ENCODE results near the gene CHST14.

Gene CHST14

DNA sequence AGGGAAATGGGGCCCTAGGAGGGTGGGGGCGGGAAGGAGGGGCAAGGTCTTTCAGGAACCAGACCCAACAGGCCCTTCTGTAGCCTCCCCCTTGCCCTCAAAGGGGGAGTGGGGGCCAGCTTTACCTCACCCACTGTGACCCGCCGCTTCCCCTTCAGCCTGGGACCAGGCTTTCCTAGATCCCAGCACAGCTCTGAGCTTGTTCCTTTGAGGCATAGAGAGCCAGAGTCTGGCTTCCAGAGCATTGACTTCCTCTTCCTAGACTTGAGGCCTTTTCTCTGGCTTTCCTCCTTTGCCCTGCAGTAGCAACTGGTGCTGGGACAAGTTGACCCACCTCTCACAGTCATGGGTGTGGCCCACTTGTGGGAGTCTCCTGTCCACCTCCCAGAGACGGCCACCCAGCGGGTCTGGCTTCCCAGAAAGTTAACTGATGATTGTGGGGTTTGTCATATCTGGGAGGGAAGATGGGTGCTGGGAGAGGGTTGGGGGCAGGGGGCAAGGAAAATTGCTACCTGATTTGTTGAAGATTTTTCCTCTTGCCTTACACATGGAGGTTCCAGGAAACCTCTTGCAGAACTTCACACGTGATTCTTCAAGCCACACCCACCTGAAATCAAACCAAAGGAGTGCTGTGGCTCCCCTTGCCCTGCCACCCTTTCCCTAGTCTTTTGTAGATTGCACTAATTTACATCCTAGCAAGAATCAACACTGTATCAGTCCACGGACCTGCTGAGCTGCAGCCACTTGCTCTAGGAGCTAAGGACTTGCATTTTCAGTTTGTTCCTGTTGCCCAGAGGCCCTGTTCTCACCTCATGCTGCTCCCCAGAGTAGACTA, 4.1 kb upstream of the CHST14 start:
- Histone ChIP-seq H3K36me3 (replicated peaks; ENCODE audit: insufficient read depth, low read length) (no peaks in the 10 kb centered on the region; the same call in 1 of the 2 replicates), H3K4me2 (ENCODE audit: low read depth, low read length) (no peak overlapping the region)

GRCh38 chr15:40467261-40467615, 3.5 kb upstream of the CHST14 start:
- Histone ChIP-seq H3K27me3 (replicated peaks; ENCODE audit: insufficient read depth, low read length) (no peaks in the 10 kb centered on the region), H3K4me3 (ENCODE audit: low read length) (no peak overlapping the region), H3K9me2 (replicated peaks; ENCODE audit: insufficient read depth, low read length) (no peaks in the 10 kb centered on the region), H4K20me1 (ENCODE audit: insufficient read depth, low read length) (no peaks in the 10 kb centered on the region), H3K4me1 (ENCODE audit: low read length) (peaks cover 15% of the 10 kb centered on the region), H3K79me2 (ENCODE audit: low read length) (0 out of 2 replicates have a peak, but pooled peaks cover 4% of the 10 kb centered on the region), H3K9me3 (replicated peaks; ENCODE audit: insufficient read depth, low read length) (no peaks in the 10 kb centered on the region), H3F3A (ENCODE audit: insufficient read depth, low read length) (peaks cover 6% of the 10 kb centered on the region), H3K4me2 (ENCODE audit: low read depth, low read length) (no peak overlapping the region), H3K36me3 (replicated peaks; ENCODE audit: insufficient read depth, low read length) (no peaks in the 10 kb centered on the region; the same call in 1 of the 2 replicates), H3K27ac (ENCODE audit: low read length) (no peak overlapping the region), H2AFZ (ENCODE audit: low read length) (no peak overlapping the region), H3K9ac (ENCODE audit: low read length) (no peak overlapping the region)
- DNase-seq: no peak
- TF ChIP-seq, protein P1, sequence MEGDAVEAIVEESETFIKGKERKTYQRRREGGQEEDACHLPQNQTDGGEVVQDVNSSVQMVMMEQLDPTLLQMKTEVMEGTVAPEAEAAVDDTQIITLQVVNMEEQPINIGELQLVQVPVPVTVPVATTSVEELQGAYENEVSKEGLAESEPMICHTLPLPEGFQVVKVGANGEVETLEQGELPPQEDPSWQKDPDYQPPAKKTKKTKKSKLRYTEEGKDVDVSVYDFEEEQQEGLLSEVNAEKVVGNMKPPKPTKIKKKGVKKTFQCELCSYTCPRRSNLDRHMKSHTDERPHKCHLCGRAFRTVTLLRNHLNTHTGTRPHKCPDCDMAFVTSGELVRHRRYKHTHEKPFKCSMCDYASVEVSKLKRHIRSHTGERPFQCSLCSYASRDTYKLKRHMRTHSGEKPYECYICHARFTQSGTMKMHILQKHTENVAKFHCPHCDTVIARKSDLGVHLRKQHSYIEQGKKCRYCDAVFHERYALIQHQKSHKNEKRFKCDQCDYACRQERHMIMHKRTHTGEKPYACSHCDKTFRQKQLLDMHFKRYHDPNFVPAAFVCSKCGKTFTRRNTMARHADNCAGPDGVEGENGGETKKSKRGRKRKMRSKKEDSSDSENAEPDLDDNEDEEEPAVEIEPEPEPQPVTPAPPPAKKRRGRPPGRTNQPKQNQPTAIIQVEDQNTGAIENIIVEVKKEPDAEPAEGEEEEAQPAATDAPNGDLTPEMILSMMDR (IDR thresholded peaks at IDR 0.05; ENCODE audit: low read length): no peak
- TF ChIP-seq EZH2 (optimal IDR thresholded peaks at IDR 0.05; ENCODE audit: low read depth, low read length) (no peak), EZH2phosphoT487 (IDR thresholded peaks at IDR 0.05; ENCODE audit: low read length) (no peak)

More for the DNA sequence above, 4.1 kb upstream of the CHST14 start:
- Histone ChIP-seq H3F3A (ENCODE audit: insufficient read depth, low read length) (peaks cover 6% of the 10 kb centered on the region), H3K79me2 (ENCODE audit: low read length) (no peaks in the 10 kb centered on the region), H2AFZ (ENCODE audit: low read length) (no peak overlapping the region), H3K4me3 (ENCODE audit: low read length) (no peak overlapping the region), H3K27ac (ENCODE audit: low read length) (no peak overlapping the region), H3K4me1 (ENCODE audit: low read length) (peaks cover 15% of the 10 kb centered on the region), H4K20me1 (ENCODE audit: insufficient read depth, low read length) (no peaks in the 10 kb centered on the region), H3K9me3 (replicated peaks; ENCODE audit: insufficient read depth, low read length) (no peaks in the 10 kb centered on the region), H3K9ac (ENCODE audit: low read length) (no peak overlapping the region), H3K9me2 (replicated peaks; ENCODE audit: insufficient read depth, low read length) (no peaks in the 10 kb centered on the region), H3K27me3 (replicated peaks; ENCODE audit: insufficient read depth, low read length) (no peaks in the 10 kb centered on the region)
- TF ChIP-seq EZH2phosphoT487 (IDR thresholded peaks at IDR 0.05; ENCODE audit: low read length) (no peak), EZH2 (optimal IDR thresholded peaks at IDR 0.05; ENCODE audit: low read depth, low read length) (no peak)
- TF ChIP-seq, protein P1 (IDR thresholded peaks at IDR 0.05; ENCODE audit: low read length): no peak
- no peak for DNase-seq

GRCh38 chr15:40468898-40469331, 1.9 kb upstream of the CHST14 start:
- no peaks in the 10 kb centered on the region for H4K20me1 ChIP-seq (ENCODE audit: insufficient read depth, low read length)
- TF ChIP-seq EZH2 (optimal IDR thresholded peaks at IDR 0.05; ENCODE audit: low read depth, low read length) (no peak), EZH2phosphoT487 (IDR thresholded peaks at IDR 0.05; ENCODE audit: low read length) (no peak)
- TF ChIP-seq, protein P1 (IDR thresholded peaks at IDR 0.05; ENCODE audit: low read length): no peak

More at GRCh38 chr15:40468898-40469331, 1.9 kb upstream of the CHST14 start:
- Histone ChIP-seq H3K4me1 (ENCODE audit: low read length) (peaks cover 14% of the 10 kb centered on the region), H2AFZ (ENCODE audit: low read length) (no peak overlapping the region), H3K9me2 (replicated peaks; ENCODE audit: insufficient read depth, low read length) (no peaks in the 10 kb centered on the region), H3K9ac (ENCODE audit: low read length) (no peak overlapping the region), H3K36me3 (replicated peaks; ENCODE audit: insufficient read depth, low read length) (no peaks in the 10 kb centered on the region; the same call in 1 of the 2 replicates), H3K27ac (ENCODE audit: low read length) (no peak overlapping the region), H3K4me3 (ENCODE audit: low read length) (no peak overlapping the region), H3K27me3 (replicated peaks; ENCODE audit: insufficient read depth, low read length) (no peaks in the 10 kb centered on the region), H3K9me3 (replicated peaks; ENCODE audit: insufficient read depth, low read length) (no peaks in the 10 kb centered on the region), H3K79me2 (ENCODE audit: low read length) (0 out of 2 replicates have a peak, but pooled peaks cover 6% of the 10 kb centered on the region), H3F3A (ENCODE audit: insufficient read depth, low read length) (peaks cover 6% of the 10 kb centered on the region), H3K4me2 (ENCODE audit: low read depth, low read length) (no peak overlapping the region)
- DNase-seq: no peak

All from MM.1S (cell line).